ENCODE measurements around the gene SMS.

SMS gene

GRCh38 chrX:21940356-21940829 is at the start of gene SMS:
TSS of gene SMS (plus strand) at chrX:21940709. CDS start at chrX:21940825, 116 bp downstream.
- TF ChIP-seq EGR1 (IDR thresholded peaks at IDR 0.05) (peak; percentile 40), YY1 (IDR thresholded peaks at IDR 0.05; ENCODE audit: low read depth) (peak; percentile 75), TAF1 (IDR thresholded peaks at IDR 0.05; ENCODE audit: low read depth) (peak; percentile 53; the same call in 1 of the 2 replicates), REST (IDR thresholded peaks at IDR 0.05; ENCODE audit: low read depth) (no peak), MAX (IDR thresholded peaks at IDR 0.05) (peak; percentile 67)

DNA sequence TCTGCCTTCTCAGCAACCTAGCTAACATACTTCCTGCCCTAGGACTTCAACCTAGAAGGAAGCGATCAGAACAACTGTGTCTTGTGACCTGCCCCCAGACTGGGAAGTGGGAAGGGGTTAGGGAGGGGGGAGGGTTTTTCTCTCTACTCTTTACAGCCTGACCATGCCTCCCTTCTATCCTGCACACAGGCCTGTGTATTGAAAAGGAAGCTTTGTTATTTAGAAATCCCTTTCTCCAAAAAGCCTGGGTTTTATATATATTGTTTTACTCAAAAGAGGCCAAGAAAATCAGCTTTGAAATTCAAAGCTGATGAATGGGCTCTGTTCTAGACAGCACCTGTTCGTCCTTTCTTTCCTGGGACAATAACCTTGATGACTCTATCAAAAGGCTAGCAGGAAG is 35.2 kb upstream of the SMS start:
- no peak for TF ChIP-seq TEAD4 (IDR thresholded peaks at IDR 0.05)
- TF ChIP-seq TAF1 (IDR thresholded peaks at IDR 0.05; ENCODE audit: low read depth) = no peak
- TF ChIP-seq CREB1 (IDR thresholded peaks at IDR 0.05; ENCODE audit: low read depth) = no peak
- no peak for TF ChIP-seq EP300 (IDR thresholded peaks at IDR 0.05; ENCODE audit: borderline replicate concordance)
- no peak for TF ChIP-seq MAX (IDR thresholded peaks at IDR 0.05)
- no peak for TF ChIP-seq FOXM1 (IDR thresholded peaks at IDR 0.05; ENCODE audit: borderline replicate concordance, low read depth)
- TF ChIP-seq EGR1 (IDR thresholded peaks at IDR 0.05) = no peak
- no peak for TF ChIP-seq REST (IDR thresholded peaks at IDR 0.05; ENCODE audit: low read depth)

GRCh38 chrX:21905953-21906352 is 34.6 kb upstream of the SMS start:
- TF ChIP-seq YY1 (IDR thresholded peaks at IDR 0.05; ENCODE audit: low read depth) (no peak), FOXM1 (IDR thresholded peaks at IDR 0.05; ENCODE audit: borderline replicate concordance, low read depth) (no peak), TAF1 (IDR thresholded peaks at IDR 0.05; ENCODE audit: low read depth) (no peak), CEBPB (IDR thresholded peaks at IDR 0.05) (no peak), RAD21 (IDR thresholded peaks at IDR 0.05; ENCODE audit: low read depth) (no peak), REST (IDR thresholded peaks at IDR 0.05; ENCODE audit: low read depth) (no peak), EGR1 (IDR thresholded peaks at IDR 0.05) (no peak), NFIC (IDR thresholded peaks at IDR 0.05) (no peak), ZBTB7A (IDR thresholded peaks at IDR 0.05; ENCODE audit: low read depth) (no peak), USF1 (IDR thresholded peaks at IDR 0.05) (no peak), TCF12 (IDR thresholded peaks at IDR 0.05; ENCODE audit: low read depth) (no peak), TEAD4 (IDR thresholded peaks at IDR 0.05) (no peak), MAX (IDR thresholded peaks at IDR 0.05) (no peak), EP300 (IDR thresholded peaks at IDR 0.05; ENCODE audit: borderline replicate concordance) (no peak), CREB1 (IDR thresholded peaks at IDR 0.05; ENCODE audit: low read depth) (no peak)

DNA sequence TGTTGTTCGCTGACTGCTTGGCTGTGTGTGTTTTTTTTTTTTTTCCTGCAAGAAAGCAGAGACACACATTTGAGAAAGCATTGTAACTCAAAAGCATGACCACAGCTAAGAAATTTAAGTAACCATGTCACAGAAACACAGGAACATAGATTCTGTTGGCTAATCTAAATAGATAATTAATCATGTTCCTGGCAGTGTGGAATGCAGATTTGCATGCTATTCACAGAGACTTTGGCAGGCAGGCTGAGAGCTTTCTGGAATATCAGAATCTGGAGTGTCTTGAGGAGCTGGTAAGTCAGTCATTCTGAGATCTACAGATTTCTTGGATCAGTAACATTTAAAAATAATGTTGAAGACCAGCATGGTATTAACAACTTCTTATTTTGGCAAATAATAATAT is 33.2 kb upstream of the SMS start:
- TF ChIP-seq TEAD4 (IDR thresholded peaks at IDR 0.05) (peak; percentile 58; the same call in 1 of the 2 replicates), REST (IDR thresholded peaks at IDR 0.05; ENCODE audit: low read depth) (no peak), NFIC (IDR thresholded peaks at IDR 0.05) (peak; percentile 34; the same call in 1 of the 2 replicates)

Data from Ishikawa (cell line).